SK-N-SH (cell line): ENCODE measurements around the gene SFTPB.

Experiments used
- CTCF ChIP-seq: fragments of 200-600 bp; sonication (generic); IDR thresholded peaks from 2 replicates; pipeline ENCODE4 v1.6.1; 2017; ENCODE audit warnings: antibody characterized with exemption, mild to moderate bottlenecking, moderate library complexity
- EP300 ChIP-seq, 2 experiments: IDR thresholded peaks; 2 replicates each; pipeline versions ENCODE4 v1.4.0 to v1.6.1; 2012; ENCODE audit warnings: borderline replicate concordance in 1 of 2, low read depth in 1 of 2, low read length in 1 of 2
- FOXJ3 ChIP-seq: sonication (generic); formaldehyde crosslinking; IDR thresholded peaks from 2 replicates; pipeline ENCODE4 v1.5.1; 2020; ENCODE audit warnings: mild to moderate bottlenecking, missing genetic modification reagents
- JUND ChIP-seq: IDR thresholded peaks from 2 replicates; pipeline ENCODE4 v1.4.0; 2012
- MEF2A ChIP-seq: IDR thresholded peaks from 2 replicates; pipeline ENCODE4 v1.4.0; 2012; ENCODE audit warnings: low read depth, borderline replicate concordance
- MXI1 ChIP-seq: IDR thresholded peaks from 2 replicates; pipeline ENCODE4 v1.6.1; 2012; ENCODE audit warnings: mild to moderate bottlenecking, low read depth, low read length, improper control_type of control experiment
- NFIC ChIP-seq: IDR thresholded peaks from 2 replicates; pipeline ENCODE4 v1.4.0; 2012; ENCODE audit warnings: borderline replicate concordance
- REST ChIP-seq: IDR thresholded peaks from 2 replicates; pipeline ENCODE4 v1.6.1; 2012; ENCODE audit warnings: mild to moderate bottlenecking, low read depth, low read length, moderate library complexity
- RXRA ChIP-seq: IDR thresholded peaks from 2 replicates; pipeline ENCODE4 v1.4.0; 2012; ENCODE audit warnings: low read depth, mild to moderate bottlenecking, borderline replicate concordance
- SIN3A ChIP-seq: IDR thresholded peaks from 2 replicates; pipeline ENCODE4 v1.6.1; 2012; ENCODE audit warnings: low read depth, mild to moderate bottlenecking, low read length, moderate library complexity, borderline replicate concordance
- TAF1 ChIP-seq: IDR thresholded peaks from 2 replicates; pipeline ENCODE4 v1.6.1; 2012; ENCODE audit warnings: low read depth, mild to moderate bottlenecking, low read length, moderate library complexity, borderline replicate concordance
- USF1 ChIP-seq: IDR thresholded peaks from 2 replicates; pipeline ENCODE4 v1.4.0; 2012; ENCODE audit warnings: low read depth, borderline replicate concordance
- YY1 ChIP-seq: IDR thresholded peaks from 2 replicates; pipeline ENCODE4 v1.4.0; 2012; ENCODE audit warnings: low read depth, mild to moderate bottlenecking

- TF ChIP-seq CTCF = no peak
- TF ChIP-seq REST = no peak
- TF ChIP-seq FOXJ3 (CRISPR knock-in tag) = no peak
- no peak for TF ChIP-seq YY1
- no peak for TF ChIP-seq USF1
- no peak for TF ChIP-seq MEF2A
- TF ChIP-seq JUND = no peak
- TF ChIP-seq SIN3A = no peak
- no peak for TF ChIP-seq EP300 (IDR thresholded peaks at IDR 0.05; ENCODE audit: borderline replicate concordance in 1 of 2, low read depth in 1 of 2, low read length in 1 of 2)
- no peak for TF ChIP-seq RXRA
- TF ChIP-seq TAF1 = no peak
- no peak for TF ChIP-seq MXI1
- no peak for TF ChIP-seq NFIC
Measured at GRCh38 chr2:85644909-85645308, 23.1 kb downstream of the SFTPB start.
